BJ (cell line): ENCODE measurements around the gene IL10. TPM values are rescaled to one million over a fixed set of nuclear protein-coding genes. Genes with fewer than 3 reads are reported as not detected.
A peak's percentile ranks its signal among the peaks of the same experiment; 100 is the strongest.

Experiments used
- CTCF ChIA-PET: fragments of 350-600 bp; formaldehyde crosslinking; extraction: SDS; loops from one replicate; lab custom pipeline; 2021; ENCODE audit warnings: antibody characterized with exemption, inconsistent platforms; lab: Yijun Ruan, JAX
- POLR2A ChIA-PET: fragments of 300-600 bp; sonication (Branson Sonifier 250); formaldehyde crosslinking; extraction: SDS; loops from one replicate; lab custom pipeline; 2021; ENCODE audit warnings: antibody characterized with exemption; lab: Charles Lee
- DNase-seq: peaks from one replicate; pipeline ENCODE4 v3.0.0-alpha.2; 2011; ENCODE audit warnings: low read depth
- H3K27me3 ChIP-seq: 2 replicates; pipeline ENCODE4 v1.6.0; 2011; ENCODE audit warnings: low read length; ENCODE audit not compliant: control insufficient read depth, insufficient read depth
- H3K36me3 ChIP-seq: 2 replicates; pipeline ENCODE4 v1.5.1; 2011; ENCODE audit warnings: low read length; ENCODE audit not compliant: control insufficient read depth, insufficient read depth
- H3K4me3 ChIP-seq: 2 replicates; pipeline ENCODE4 v1.5.1; 2011; ENCODE audit warnings: low read depth, mild to moderate bottlenecking, control low read depth, low read length
- CTCF ChIP-seq: IDR thresholded peaks from 2 replicates; pipeline ENCODE4 v1.5.1; 2011; ENCODE audit warnings: low read depth, mild to moderate bottlenecking, control low read depth, inconsistent platforms, low read length, moderate library complexity; ENCODE audit not compliant: insufficient read depth
- polyA plus RNA-seq: library from polyadenylated mRNA; depleted of rRNA; stranded (reverse); fragments of >200 nt; gene quantifications from 2 replicates; pipeline ENCODE4 v1.2.3, GENCODE V29; 2011

The IL10 gene
- polyA plus RNA-seq, 1 experiment = not detected

- no peak for DNase-seq
- peak; percentile 56 for TF ChIP-seq CTCF
- Histone ChIP-seq H3K4me3 (no peak overlapping the region), H3K27me3 (no peaks in the 10 kb centered on the region), H3K36me3 (peaks cover 8% of the 10 kb centered on the region; the same call in 1 of the 2 replicates)
- CTCF ChIA-PET = interaction anchor here (0.7 to 3.1 kb wide), 11 partner anchors 10 to 244 kb away, joined by 3 to 20 read pairs (median 6); no protein-coding TSS in a partner anchor
- POLR2A ChIA-PET = no interaction called here
These were observed 33.6 kb downstream of the IL10 start for GRCh38 chr1:206738370-206739366.

GRCh38 chr1:206737729-206738201, 34.5 kb downstream of the IL10 start:
- no peak for DNase-seq
- no peaks in the 10 kb centered on the region for H3K27me3 ChIP-seq
- CTCF ChIA-PET = interaction anchor here (0.7 to 1.4 kb wide), 5 partner anchors 12 to 245 kb away, joined by 3 to 7 read pairs (median 6); no protein-coding TSS in a partner anchor
- H3K36me3 ChIP-seq = peaks cover 14% of the 10 kb centered on the region
- no peak for TF ChIP-seq CTCF
- POLR2A ChIA-PET = no interaction called here
- H3K4me3 ChIP-seq = no peak overlapping the region

GRCh38 chr1:206736878-206737728, 35.2 kb downstream of the IL10 start:
- Histone ChIP-seq H3K4me3 (no peak overlapping the region), H3K36me3 (peaks cover 17% of the 10 kb centered on the region), H3K27me3 (no peaks in the 10 kb centered on the region)
- TF ChIP-seq CTCF = no peak
- POLR2A ChIA-PET = no interaction called here
- DNase-seq = no peak
- CTCF ChIA-PET = interaction anchor here (0.8 to 5.4 kb wide), 13 partner anchors 11 to 175 kb away, joined by 3 to 101 read pairs (median 7); partner anchors contain the start of gene IL20

GRCh38 chr1:206735553-206736031, 36.7 kb downstream of the IL10 start:
- ChIA-PET POLR2A (no interaction called here), CTCF (interaction anchor here (0.8 to 5.4 kb wide), 40 partner anchors 9 to 268 kb away, joined by 3 to 101 read pairs (median 5); partner anchors contain the start of gene IL20)
- Histone ChIP-seq H3K4me3 (no peak overlapping the region), H3K36me3 (peaks cover 29% of the 10 kb centered on the region), H3K27me3 (no peaks in the 10 kb centered on the region)
- DNase-seq = no peak
- no peak for TF ChIP-seq CTCF
